ENCODE data around the gene MLNR.

- TF ChIP-seq, protein P1, sequence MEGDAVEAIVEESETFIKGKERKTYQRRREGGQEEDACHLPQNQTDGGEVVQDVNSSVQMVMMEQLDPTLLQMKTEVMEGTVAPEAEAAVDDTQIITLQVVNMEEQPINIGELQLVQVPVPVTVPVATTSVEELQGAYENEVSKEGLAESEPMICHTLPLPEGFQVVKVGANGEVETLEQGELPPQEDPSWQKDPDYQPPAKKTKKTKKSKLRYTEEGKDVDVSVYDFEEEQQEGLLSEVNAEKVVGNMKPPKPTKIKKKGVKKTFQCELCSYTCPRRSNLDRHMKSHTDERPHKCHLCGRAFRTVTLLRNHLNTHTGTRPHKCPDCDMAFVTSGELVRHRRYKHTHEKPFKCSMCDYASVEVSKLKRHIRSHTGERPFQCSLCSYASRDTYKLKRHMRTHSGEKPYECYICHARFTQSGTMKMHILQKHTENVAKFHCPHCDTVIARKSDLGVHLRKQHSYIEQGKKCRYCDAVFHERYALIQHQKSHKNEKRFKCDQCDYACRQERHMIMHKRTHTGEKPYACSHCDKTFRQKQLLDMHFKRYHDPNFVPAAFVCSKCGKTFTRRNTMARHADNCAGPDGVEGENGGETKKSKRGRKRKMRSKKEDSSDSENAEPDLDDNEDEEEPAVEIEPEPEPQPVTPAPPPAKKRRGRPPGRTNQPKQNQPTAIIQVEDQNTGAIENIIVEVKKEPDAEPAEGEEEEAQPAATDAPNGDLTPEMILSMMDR (IDR thresholded peaks at IDR 0.05; ENCODE audit: poor library complexity, severe bottlenecking), result no peak
- TF ChIP-seq RAD21 (conservative IDR thresholded peaks at IDR 0.05), result no peak
- no peak for TF ChIP-seq POLR2AphosphoS5 (IDR thresholded peaks at IDR 0.05)
Measured at GRCh38 chr13:49221590-49221965, 1.4 kb downstream of the MLNR start.

Data from neural cell (in vitro differentiated cells).